Activated naive CD8-positive, alpha-beta T cell (primary cell): ENCODE measurements around the gene SRRM2.

Experiments used
- H3K27ac Mint-ChIP-seq: one replicate; pipeline ENCODE4 v1.8.0; 2021; ENCODE audit warnings: mixed read lengths
- H3K27me3 Mint-ChIP-seq: one replicate; pipeline ENCODE4 v1.8.0; 2021; ENCODE audit warnings: mixed read lengths
- H3K36me3 Mint-ChIP-seq: one replicate; pipeline ENCODE4 v1.8.0; 2021; ENCODE audit warnings: mixed read lengths
- H3K4me1 Mint-ChIP-seq: one replicate; pipeline ENCODE4 v1.8.0; 2021; ENCODE audit warnings: low read depth, mixed read lengths
- H3K4me3 Mint-ChIP-seq: one replicate; pipeline ENCODE4 v1.8.0; 2021; ENCODE audit warnings: mild to moderate bottlenecking, mixed read lengths
- H3K9me3 Mint-ChIP-seq: one replicate; pipeline ENCODE4 v1.8.0; 2021; ENCODE audit warnings: low read depth, mixed read lengths

SRRM2 gene

GRCh38 chr16:2783581-2784357 is 31.3 kb downstream of the SRRM2 start:
- no peaks in the 10 kb centered on the region for H3K36me3 Mint-ChIP-seq
- H3K9me3 Mint-ChIP-seq, result no peaks in the 10 kb centered on the region
- peak overlapping the region; percentile 66 for H3K4me3 Mint-ChIP-seq
- H3K4me1 Mint-ChIP-seq, result peaks cover 17% of the 10 kb centered on the region
- H3K27ac Mint-ChIP-seq, result peak overlapping the region; percentile 50
- H3K27me3 Mint-ChIP-seq, result no peaks in the 10 kb centered on the region

GRCh38 chr16:2784358-2785100 is 32.1 kb downstream of the SRRM2 start:
- H3K4me1 Mint-ChIP-seq, result peaks cover 14% of the 10 kb centered on the region
- no peaks in the 10 kb centered on the region for H3K27me3 Mint-ChIP-seq
- H3K4me3 Mint-ChIP-seq, result peak overlapping the region; percentile 89
- H3K27ac Mint-ChIP-seq, result peak overlapping the region; percentile 92
- H3K9me3 Mint-ChIP-seq, result no peaks in the 10 kb centered on the region
- no peaks in the 10 kb centered on the region for H3K36me3 Mint-ChIP-seq

- no peaks in the 10 kb centered on the region for H3K9me3 Mint-ChIP-seq
- peak overlapping the region; percentile 89 for H3K4me3 Mint-ChIP-seq
- H3K36me3 Mint-ChIP-seq, result no peaks in the 10 kb centered on the region
- no peaks in the 10 kb centered on the region for H3K27me3 Mint-ChIP-seq
- H3K27ac Mint-ChIP-seq, result peak overlapping the region; percentile 92
- peaks cover 10% of the 10 kb centered on the region for H3K4me1 Mint-ChIP-seq
Observed at GRCh38 chr16:2785101-2785991, 32.9 kb downstream of the SRRM2 start.

- Mint-ChIP-seq H3K36me3 (no peaks in the 10 kb centered on the region), H3K27ac (peak overlapping the region; percentile 22), H3K4me1 (peaks cover 10% of the 10 kb centered on the region), H3K4me3 (peak overlapping the region; percentile 68), H3K9me3 (no peaks in the 10 kb centered on the region), H3K27me3 (peaks cover under 1% of the 10 kb centered on the region)
Observed at GRCh38 chr16:2786061-2786825, 33.8 kb downstream of the SRRM2 start.

GRCh38 chr16:2786826-2787151 is 34.4 kb downstream of the SRRM2 start:
- H3K4me1 Mint-ChIP-seq, result peaks cover 10% of the 10 kb centered on the region
- H3K27ac Mint-ChIP-seq, result no peak overlapping the region
- H3K9me3 Mint-ChIP-seq, result no peaks in the 10 kb centered on the region
- peaks cover 2% of the 10 kb centered on the region for H3K27me3 Mint-ChIP-seq
- no peaks in the 10 kb centered on the region for H3K36me3 Mint-ChIP-seq
- H3K4me3 Mint-ChIP-seq, result no peak overlapping the region

GRCh38 chr16:2787406-2787805 is 35.0 kb downstream of the SRRM2 start, which contains the start of gene PRSS33:
TSS of gene PRSS33 (minus strand) at chr16:2787560. CDS start at chr16:2786547, 1,013 bp downstream.
- no peaks in the 10 kb centered on the region for H3K9me3 Mint-ChIP-seq

GRCh38 chr16:2787961-2788360 is 35.5 kb downstream of the SRRM2 start:
- no peaks in the 10 kb centered on the region for H3K9me3 Mint-ChIP-seq
- H3K36me3 Mint-ChIP-seq, result no peaks in the 10 kb centered on the region
- H3K4me1 Mint-ChIP-seq, result peaks cover 10% of the 10 kb centered on the region
- no peak overlapping the region for H3K27ac Mint-ChIP-seq
- peaks cover 2% of the 10 kb centered on the region for H3K27me3 Mint-ChIP-seq
- H3K4me3 Mint-ChIP-seq, result no peak overlapping the region

More at GRCh38 chr16:2787406-2787805, 35.0 kb downstream of the SRRM2 start, which contains the start of gene PRSS33:
- Mint-ChIP-seq H3K4me1 (peaks cover 10% of the 10 kb centered on the region), H3K27me3 (peaks cover 2% of the 10 kb centered on the region), H3K27ac (peak within 1 kb of the TSS; percentile 22), H3K36me3 (no peaks in the 10 kb centered on the region), H3K4me3 (peak within 1 kb of the TSS; percentile 68)

GRCh38 chr16:2790631-2791030 is 38.2 kb downstream of the SRRM2 start:
- no peaks in the 10 kb centered on the region for H3K36me3 Mint-ChIP-seq
- H3K27ac Mint-ChIP-seq, result no peak overlapping the region
- H3K4me1 Mint-ChIP-seq, result peaks cover 8% of the 10 kb centered on the region
- H3K9me3 Mint-ChIP-seq, result no peaks in the 10 kb centered on the region
- peaks cover 7% of the 10 kb centered on the region for H3K27me3 Mint-ChIP-seq
- H3K4me3 Mint-ChIP-seq, result no peak overlapping the region

GRCh38 chr16:2791174-2791573 is 38.7 kb downstream of the SRRM2 start:
- H3K36me3 Mint-ChIP-seq, result no peaks in the 10 kb centered on the region
- no peaks in the 10 kb centered on the region for H3K9me3 Mint-ChIP-seq
- peaks cover 5% of the 10 kb centered on the region for H3K4me1 Mint-ChIP-seq
- H3K27ac Mint-ChIP-seq, result no peak overlapping the region
- no peak overlapping the region for H3K4me3 Mint-ChIP-seq
- H3K27me3 Mint-ChIP-seq, result peaks cover 7% of the 10 kb centered on the region

- peaks cover 7% of the 10 kb centered on the region for H3K27me3 Mint-ChIP-seq
- no peaks in the 10 kb centered on the region for H3K9me3 Mint-ChIP-seq
- H3K27ac Mint-ChIP-seq, result no peak overlapping the region
- no peaks in the 10 kb centered on the region for H3K36me3 Mint-ChIP-seq
- H3K4me1 Mint-ChIP-seq, result peaks cover 3% of the 10 kb centered on the region
- no peak overlapping the region for H3K4me3 Mint-ChIP-seq
Observed at GRCh38 chr16:2792940-2793339, 40.5 kb downstream of the SRRM2 start.

GRCh38 chr16:2795395-2796143 is 43.1 kb downstream of the SRRM2 start:
- no peak overlapping the region for H3K4me3 Mint-ChIP-seq
- peaks cover 7% of the 10 kb centered on the region for H3K27me3 Mint-ChIP-seq
- H3K27ac Mint-ChIP-seq, result no peak overlapping the region
- H3K9me3 Mint-ChIP-seq, result no peaks in the 10 kb centered on the region
- no peaks in the 10 kb centered on the region for H3K4me1 Mint-ChIP-seq
- no peaks in the 10 kb centered on the region for H3K36me3 Mint-ChIP-seq

- H3K36me3 Mint-ChIP-seq, result peaks cover 2% of the 10 kb centered on the region
- no peak overlapping the region for H3K4me3 Mint-ChIP-seq
- peaks cover 3% of the 10 kb centered on the region for H3K9me3 Mint-ChIP-seq
- no peaks in the 10 kb centered on the region for H3K4me1 Mint-ChIP-seq
- H3K27me3 Mint-ChIP-seq, result peaks cover 3% of the 10 kb centered on the region
- no peak overlapping the region for H3K27ac Mint-ChIP-seq
Observed at GRCh38 chr16:2798723-2799204, 46.3 kb downstream of the SRRM2 start.

- peaks cover 2% of the 10 kb centered on the region for H3K27me3 Mint-ChIP-seq
- H3K4me1 Mint-ChIP-seq, result no peaks in the 10 kb centered on the region
- H3K27ac Mint-ChIP-seq, result no peak overlapping the region
- H3K4me3 Mint-ChIP-seq, result no peak overlapping the region
- H3K36me3 Mint-ChIP-seq, result peaks cover 3% of the 10 kb centered on the region
- peaks cover 5% of the 10 kb centered on the region for H3K9me3 Mint-ChIP-seq
Observed at GRCh38 chr16:2799205-2799858, 46.9 kb downstream of the SRRM2 start.
